GM03348 (cell line): ENCODE data around the gene PARD3B.

ENCODE experiments used
- DNase-seq: peaks from one replicate; pipeline ENCODE4 v3.0.0; 2012; ENCODE audit warnings: low spot score

PARD3B gene

GRCh38 chr2:205655779-205656456 is 1110.6 kb downstream of the PARD3B start:
- no peak for DNase-seq

- DNase-seq, result no peak
Measured at GRCh38 chr2:205656461-205656860, 1111.2 kb downstream of the PARD3B start.

GRCh38 chr2:205656941-205657340 is 1111.7 kb downstream of the PARD3B start:
- DNase-seq, result no peak

- peak; percentile 73 for DNase-seq
Measured at GRCh38 chr2:205657579-205657978, 1112.3 kb downstream of the PARD3B start.

- no peak for DNase-seq
Measured at GRCh38 chr2:205658068-205658467, 1112.8 kb downstream of the PARD3B start.

GRCh38 chr2:205658572-205658971 is 1113.3 kb downstream of the PARD3B start:
- DNase-seq, result no peak

- no peak for DNase-seq
Measured at GRCh38 chr2:205659922-205660321, 1114.6 kb downstream of the PARD3B start.

- DNase-seq, result peak; percentile 81
Measured at GRCh38 chr2:205660521-205661124, 1115.3 kb downstream of the PARD3B start.

- DNase-seq, result no peak
Measured at GRCh38 chr2:205661281-205661680, 1116.0 kb downstream of the PARD3B start.

GRCh38 chr2:205662206-205662965 is 1117.1 kb downstream of the PARD3B start:
- DNase-seq, result no peak

GRCh38 chr2:205665791-205666190 is 1120.5 kb downstream of the PARD3B start:
- DNase-seq, result no peak
